ENCODE data around the gene ZNF688. TPM values are rescaled to one million over a fixed set of nuclear protein-coding genes. Genes with fewer than 3 reads are reported as not detected.

Gene ZNF688
- total and polyA plus RNA-seq, 9 of the 15 experiments (the other 6 are each of a cell fraction or from before 2014, with no cell fraction given) = 0.48 to 12.9 (median 4.5) TPM

DNA sequence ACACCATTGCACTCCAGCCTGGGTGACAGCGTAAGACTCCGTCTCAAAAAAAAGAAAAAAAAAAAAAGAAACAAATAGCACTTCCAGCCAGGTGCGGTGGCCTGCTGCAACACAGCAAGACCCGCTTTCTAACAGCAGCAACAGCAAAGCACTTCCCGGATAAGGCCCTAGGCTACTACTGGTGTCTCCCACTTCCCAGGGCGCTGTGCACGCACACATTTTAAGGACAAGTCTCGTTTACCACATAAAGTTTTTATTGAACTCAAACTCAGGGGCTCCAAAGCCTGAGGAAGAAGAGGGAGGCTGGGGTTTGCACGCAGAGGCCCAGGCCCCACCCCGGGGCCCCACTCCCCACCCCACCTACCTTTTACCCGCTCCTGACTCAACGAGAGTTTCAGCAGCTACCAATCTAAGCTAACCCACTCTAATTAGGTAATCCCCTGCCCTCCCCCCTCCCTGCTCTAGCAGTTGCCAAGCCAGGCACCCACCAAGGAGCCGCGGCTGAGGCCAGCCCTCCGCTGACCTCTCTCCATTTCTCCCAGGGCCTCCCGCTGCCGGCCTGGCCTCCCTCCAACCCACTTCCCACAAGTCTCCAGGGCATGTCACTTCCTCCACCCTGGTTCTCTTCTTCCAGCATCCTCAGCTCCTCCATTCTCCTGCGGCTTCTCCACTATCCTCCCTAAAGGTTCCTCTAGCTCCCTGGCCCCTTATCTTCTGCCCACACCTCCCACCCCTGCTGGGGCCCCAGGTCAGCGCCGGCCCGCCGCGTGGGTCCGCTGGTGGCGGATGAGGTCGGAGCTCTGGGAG is 47.5 kb downstream of the ZNF688 start:
- Histone ChIP-seq H3K4me3 (no peak overlapping the region), H4K20me1 (replicated peaks; ENCODE audit: control insufficient read depth, insufficient read depth, low read length) (no peaks in the 10 kb centered on the region), H3K36me3 (ENCODE audit: control insufficient read depth, insufficient read depth, low read length) (peaks cover 17% of the 10 kb centered on the region; the same call in 1 of the 3 replicates), H3K4me1 (replicated peaks in 1 of 2; ENCODE audit: control insufficient read depth in 2 of 2, insufficient read depth in 2 of 2, low read length in 2 of 2) (peaks cover 30 to 58% of the 10 kb centered on the region in 2 experiments; a peak in 4 of 5 replicates), H3K9me3 (replicated peaks; ENCODE audit: control insufficient read depth, insufficient read depth, low read depth, low read length) (no peaks in the 10 kb centered on the region), H3K9me1 (ENCODE audit: control insufficient read depth, insufficient read depth, low read length) (peaks cover 4% of the 10 kb centered on the region), H2AFZ (ENCODE audit: low read depth, low read length) (no peak overlapping the region), H3K79me2 (ENCODE audit: control insufficient read depth, insufficient read depth, low read length) (peaks cover 19% of the 10 kb centered on the region), H3K27ac (ENCODE audit: extremely low read depth, low read depth, low read length) (no peak overlapping the region), H3K4me2 (ENCODE audit: insufficient read depth, low read length) (peak overlapping the region; percentile 25), H3K9ac (ENCODE audit: insufficient read depth in 1 of 2, low read depth in 2 of 2, low read length in 2 of 2) (peak overlapping the region in 1 of 2 experiments; percentile 85; a peak in 2 of 4 replicates), H3K27me3 (ENCODE audit: control insufficient read depth in 2 of 2, insufficient read depth in 2 of 2, low read length in 2 of 2) (no peaks in the 10 kb centered on the region)
- 44% methylated on average over 24 of the region's 26 CpGs for WGBS (ENCODE audit: insufficient coverage, low coverage, missing lambda C conversion rate)
- DNase-seq (ENCODE audit: extremely low read depth in 1 of 4, low spot score in 3 of 4) (peak in 3 of 4 experiments; percentile 21 to 68 (median 52)), FAIRE-seq (no peak), ATAC-seq (no peak)
- ChIA-PET CTCF (ENCODE audit: low intra/inter-chr PET ratio) (interaction anchor here (0.6 kb wide), 1 partner anchor 88 kb away, joined by 3 read pairs; no protein-coding TSS in a partner anchor), POLR2A (interaction anchor here (0.6 to 4.3 kb wide), 7 partner anchors 7 to 31 kb away, joined by 3 to 16 read pairs (median 4); no protein-coding TSS in a partner anchor)
- no TSS peak for BruUV-seq (replicated peaks)
- in situ Hi-C loops (cut with MboI) = no loop called here
- intact Hi-C loops (cut with micrococcal nuclease) = no loop called here
- TF ChIP-seq ZBTB2 (IDR thresholded peaks at IDR 0.05) = peak; percentile 44; the same call in 1 of the 2 replicates
- TF ChIP-seq, protein P1, sequence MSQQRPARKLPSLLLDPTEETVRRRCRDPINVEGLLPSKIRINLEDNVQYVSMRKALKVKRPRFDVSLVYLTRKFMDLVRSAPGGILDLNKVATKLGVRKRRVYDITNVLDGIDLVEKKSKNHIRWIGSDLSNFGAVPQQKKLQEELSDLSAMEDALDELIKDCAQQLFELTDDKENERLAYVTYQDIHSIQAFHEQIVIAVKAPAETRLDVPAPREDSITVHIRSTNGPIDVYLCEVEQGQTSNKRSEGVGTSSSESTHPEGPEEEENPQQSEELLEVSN (IDR thresholded peaks at IDR 0.05; ENCODE audit: borderline replicate concordance in 1 of 2, extremely low read depth in 1 of 2, insufficient read depth in 1 of 2, insufficient read length in 1 of 2, low read depth in 1 of 2, low read length in 1 of 2, poor library complexity in 1 of 2, severe bottlenecking in 1 of 2) = peak in 1 of 2 experiments; percentile 35
- TF ChIP-seq RCOR1 (IDR thresholded peaks at IDR 0.05; ENCODE audit: borderline replicate concordance in 1 of 2, low read depth in 2 of 2, low read length in 2 of 2) = peak in 1 of 2 experiments; percentile 45; a peak in 1 of 4 replicates
- peak; percentile 29; the same call in 1 of the 2 replicates for TF ChIP-seq TCF3 (CRISPR knock-in tag; IDR thresholded peaks at IDR 0.05)
- TF ChIP-seq FOXA3 (CRISPR knock-in tag; conservative IDR thresholded peaks at IDR 0.05 in 1 of 2, IDR thresholded peaks at IDR 0.05 in 1 of 2) = no peak
- TF ChIP-seq PCBP2 (IDR thresholded peaks at IDR 0.05; ENCODE audit: low read depth, low read length, poor library complexity, severe bottlenecking) = no peak
- peak; percentile 29 for TF ChIP-seq KDM5B (IDR thresholded peaks at IDR 0.05; ENCODE audit: insufficient replicate concordance, low read depth, low read length)
- peak; percentile 29; the same call in 1 of the 2 replicates for TF ChIP-seq ZEB2 (IDR thresholded peaks at IDR 0.05)
- no peak for TF ChIP-seq ZNF175 (CRISPR knock-in tag; IDR thresholded peaks at IDR 0.05; ENCODE audit: low read depth)
- peak; percentile 47; the same call in 1 of the 2 replicates for TF ChIP-seq POLR2AphosphoS2 (IDR thresholded peaks at IDR 0.05; ENCODE audit: low read length)
- TF ChIP-seq, protein P2, sequence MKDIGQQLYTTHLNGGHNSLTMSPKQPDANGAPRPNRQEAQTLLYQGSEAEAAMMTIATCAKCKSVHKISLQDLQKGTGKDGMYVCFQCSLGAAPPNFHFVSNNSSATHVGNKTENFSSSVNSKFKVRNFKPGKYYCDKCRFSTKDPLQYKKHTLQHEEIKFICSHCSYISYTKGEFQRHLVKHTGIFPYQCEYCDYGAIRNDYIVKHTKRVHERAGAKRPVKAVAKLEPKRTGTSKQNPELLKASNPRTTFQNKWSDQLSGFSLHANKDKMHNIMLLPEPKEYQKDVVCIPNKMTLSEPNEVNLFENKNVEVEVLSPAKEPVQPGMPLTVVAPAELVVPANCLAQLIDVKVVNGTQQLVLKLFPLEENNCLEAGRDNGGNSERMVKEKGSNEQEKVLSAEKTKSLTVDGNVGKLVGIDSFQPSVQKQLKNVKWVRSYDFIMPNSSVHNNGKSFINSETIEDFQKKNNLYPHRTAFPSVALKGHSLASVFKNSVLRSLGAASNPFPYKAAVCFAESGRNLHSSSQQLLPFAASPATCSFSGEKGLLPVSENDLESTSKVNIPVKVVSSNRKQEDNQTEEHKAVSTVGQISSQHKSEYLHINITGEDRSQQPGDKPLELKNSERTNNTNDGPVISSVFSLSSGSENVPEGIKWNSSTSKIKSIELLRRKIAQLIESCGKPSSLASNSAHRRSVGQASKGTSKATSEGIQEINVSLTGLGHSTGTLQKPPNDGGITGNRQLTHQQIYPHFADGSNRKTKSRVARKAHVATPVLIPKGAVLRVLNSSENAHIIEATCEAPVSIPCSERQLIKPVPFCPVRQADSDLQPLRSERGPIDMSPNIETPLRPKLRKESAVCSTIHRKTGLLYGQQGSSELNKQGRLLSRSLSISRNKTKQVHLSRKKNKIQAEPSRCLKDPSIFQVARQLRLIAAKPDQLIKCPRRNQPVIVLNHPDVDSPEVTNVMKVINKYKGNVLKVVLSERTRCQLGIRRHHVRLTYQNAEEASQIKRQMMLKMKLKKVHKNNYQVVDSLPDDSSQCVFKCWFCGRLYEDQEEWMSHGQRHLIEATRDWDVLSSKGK (CRISPR knock-in tag; IDR thresholded peaks at IDR 0.05) = no peak
- TF ChIP-seq MYNN (IDR thresholded peaks at IDR 0.05) = 0 out of 2 replicates have a peak, but pooled peaks have one; percentile 23
- no peak for TF ChIP-seq MYNN (CRISPR knock-in tag; IDR thresholded peaks at IDR 0.05)
- 0 out of 2 replicates have a peak, but pooled peaks have one; percentile 5 for TF ChIP-seq CREM (IDR thresholded peaks at IDR 0.05; ENCODE audit: low read depth)
